Measurements from ENCODE around the gene TCAIM. TPM values are rescaled to one million over a fixed set of nuclear protein-coding genes. Genes with fewer than 3 reads are reported as not detected.

The TCAIM gene
- total RNA-seq, 2 donors from 2014 or later = 36.2 to 39.7 TPM

DNA sequence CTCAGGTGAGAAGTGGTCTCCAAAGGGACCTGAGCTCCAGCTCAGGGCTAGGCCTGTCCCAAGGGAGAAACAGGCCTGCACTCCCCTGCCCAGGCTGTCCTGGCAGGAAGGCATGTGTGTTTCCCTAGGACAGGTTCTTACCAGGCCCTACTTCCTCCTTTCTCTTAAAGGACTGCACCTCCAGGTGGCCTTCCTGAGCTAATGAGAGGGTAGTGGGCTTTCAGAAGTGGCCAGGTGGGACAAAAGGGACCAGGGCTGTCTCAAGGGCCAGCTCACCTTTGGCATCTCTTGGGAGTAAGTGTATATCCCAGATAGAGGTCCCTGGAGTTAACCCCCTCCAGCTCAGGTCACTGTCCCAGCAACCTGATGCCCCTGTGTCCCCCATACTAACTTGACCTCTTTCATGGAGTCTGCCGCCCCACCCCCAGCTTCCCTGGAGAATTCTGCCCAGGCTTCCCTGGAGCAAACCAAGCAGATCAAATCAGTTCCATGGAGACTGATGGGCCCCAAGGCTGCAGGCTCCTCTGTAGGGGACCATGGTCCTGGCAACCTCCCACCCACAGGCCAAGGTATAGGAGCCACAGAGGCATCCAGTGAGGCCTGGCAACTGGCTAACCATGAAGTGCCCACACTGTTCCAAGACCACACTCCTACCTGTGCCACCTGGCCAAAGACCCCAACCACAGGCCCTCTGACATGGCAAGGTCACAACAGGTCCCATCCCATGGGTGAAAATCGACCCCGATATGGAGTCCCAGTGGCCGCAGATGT lies 71.3 kb downstream of the TCAIM start:
- no peak for DNase-seq (ENCODE audit: low spot score)
- Histone ChIP-seq H3K4me3 (no peak overlapping the region), H3K27ac (no peak overlapping the region), H3K36me3 (no peaks in the 10 kb centered on the region), H3K9me3 (no peaks in the 10 kb centered on the region), H3K4me1 (replicated peaks) (no peaks in the 10 kb centered on the region), H3K27me3 (replicated peaks; ENCODE audit: insufficient read depth) (no peaks in the 10 kb centered on the region)
- WGBS = 65% methylated on average over 4 of the region's 4 CpGs
- intact Hi-C loops (cut with DNase I) = no loop called here
- no peak for TF ChIP-seq POLR2AphosphoS5 (IDR thresholded peaks at IDR 0.05)
- no peak for TF ChIP-seq CTCF (IDR thresholded peaks at IDR 0.05)
- no peak for TF ChIP-seq POLR2A (IDR thresholded peaks at IDR 0.05)

DNA sequence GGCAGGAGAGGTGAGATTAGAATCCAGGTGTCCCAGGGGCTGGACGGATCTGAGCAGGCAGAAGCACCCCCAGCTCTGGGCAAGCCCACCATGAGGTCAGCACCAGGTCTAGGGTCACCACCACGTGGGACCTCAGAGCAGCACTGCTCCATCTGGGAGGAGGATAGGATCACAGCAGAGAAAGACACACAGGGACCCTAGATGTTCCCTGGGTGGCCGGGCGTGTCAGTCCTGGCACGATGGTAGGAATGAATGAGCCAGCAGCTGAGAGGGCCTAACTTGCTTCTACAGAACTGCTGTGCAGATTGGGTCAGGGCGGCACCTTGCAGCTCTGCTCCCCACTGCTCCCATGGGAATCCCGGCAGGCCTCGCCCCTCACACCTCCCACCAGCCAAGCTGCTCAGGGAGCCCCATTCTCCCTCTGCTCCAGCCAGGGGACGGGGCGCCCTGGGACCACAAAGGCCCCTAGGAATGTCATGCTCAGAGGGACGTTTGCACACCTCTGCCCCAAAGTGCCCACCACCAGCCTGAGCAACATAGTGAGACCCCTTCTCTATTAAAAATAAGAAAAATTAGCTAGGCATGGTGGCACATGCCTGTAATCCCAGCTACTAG lies 72.6 kb downstream of the TCAIM start:
- intact Hi-C loops (cut with DNase I) = no loop called here

GRCh38 chr3:44412365-44412764 lies 73.8 kb downstream of the TCAIM start:
- Histone ChIP-seq H3K9me3 (no peaks in the 10 kb centered on the region), H3K4me1 (replicated peaks) (no peaks in the 10 kb centered on the region), H3K27me3 (replicated peaks; ENCODE audit: insufficient read depth) (no peaks in the 10 kb centered on the region), H3K36me3 (no peaks in the 10 kb centered on the region), H3K4me3 (no peak overlapping the region), H3K27ac (no peak overlapping the region)
- TF ChIP-seq CTCF (IDR thresholded peaks at IDR 0.05) = no peak
- TF ChIP-seq POLR2A (IDR thresholded peaks at IDR 0.05) = no peak
- TF ChIP-seq POLR2AphosphoS5 (IDR thresholded peaks at IDR 0.05) = no peak
- intact Hi-C loops (cut with DNase I) = no loop called here
- DNase-seq (ENCODE audit: low spot score) = no peak
- 87% methylated on average over 9 of the region's 10 CpGs for WGBS

More for the DNA sequence above, 72.6 kb downstream of the TCAIM start:
- TF ChIP-seq POLR2A (IDR thresholded peaks at IDR 0.05) = no peak
- no peak for TF ChIP-seq POLR2AphosphoS5 (IDR thresholded peaks at IDR 0.05)
- no peak for TF ChIP-seq CTCF (IDR thresholded peaks at IDR 0.05)
- Histone ChIP-seq H3K9me3 (no peaks in the 10 kb centered on the region), H3K27ac (no peak overlapping the region), H3K27me3 (replicated peaks; ENCODE audit: insufficient read depth) (no peaks in the 10 kb centered on the region), H3K4me3 (no peak overlapping the region), H3K36me3 (no peaks in the 10 kb centered on the region), H3K4me1 (replicated peaks) (no peaks in the 10 kb centered on the region)
- no peak for DNase-seq (ENCODE audit: low spot score)
- 85% methylated on average over 11 of the region's 11 CpGs for WGBS

DNA sequence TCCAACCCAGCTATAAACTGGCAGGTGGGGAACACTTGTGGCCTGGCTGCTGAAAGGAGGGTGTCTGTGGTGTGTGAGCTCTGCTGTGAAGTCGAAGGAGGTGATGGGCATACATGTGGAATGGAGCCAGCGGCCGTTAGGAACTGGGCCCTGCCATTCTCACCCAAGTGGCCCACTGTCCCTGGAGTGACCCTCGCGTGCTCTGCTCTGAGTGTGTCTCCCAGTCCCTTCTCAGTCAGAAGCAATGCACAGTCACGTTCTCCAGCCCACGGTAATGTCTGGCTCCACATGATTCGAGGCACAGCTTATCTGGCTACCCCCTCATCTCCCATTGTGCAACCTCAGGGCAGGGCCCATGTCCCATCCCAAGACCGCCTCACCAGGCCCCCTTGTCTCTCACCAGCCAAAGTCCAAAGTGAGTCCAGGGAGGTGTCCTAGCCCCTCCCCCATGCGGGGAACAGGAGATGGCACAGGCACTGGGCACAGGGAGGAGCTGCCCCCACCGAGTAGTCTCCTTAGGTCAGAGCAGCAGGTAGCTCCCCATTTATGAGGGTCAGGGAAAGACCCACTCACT lies 76.0 kb downstream of the TCAIM start:
- Histone ChIP-seq H3K27ac (no peak overlapping the region), H3K4me1 (replicated peaks) (no peaks in the 10 kb centered on the region), H3K36me3 (no peaks in the 10 kb centered on the region), H3K27me3 (replicated peaks; ENCODE audit: insufficient read depth) (no peaks in the 10 kb centered on the region), H3K4me3 (no peak overlapping the region), H3K9me3 (no peaks in the 10 kb centered on the region)
- intact Hi-C loops (cut with DNase I) = no loop called here
- 86% methylated on average over 11 of the region's 11 CpGs for WGBS
- no peak for DNase-seq (ENCODE audit: low spot score)
- TF ChIP-seq POLR2A (IDR thresholded peaks at IDR 0.05) (no peak), CTCF (IDR thresholded peaks at IDR 0.05) (no peak), POLR2AphosphoS5 (IDR thresholded peaks at IDR 0.05) (no peak)

All from prostate gland (tissue), 2 donors.